PC-3 (cell line): ENCODE data around the gene BLMH.

Experiments
- EZH2 ChIP-seq: fragments of 300-600 bp; sonication (generic); IDR thresholded peaks from one replicate; pipeline ENCODE4 v1.6.1; 2017; ENCODE audit warnings: antibody characterized with exemption, mild to moderate bottlenecking, low read length; ENCODE audit not compliant: unreplicated experiment
- TF ChIP-seq, protein P1 (sequence below): fragments of 300-600 bp; sonication (generic); conservative IDR thresholded peaks from 2 replicates; pipeline ENCODE4 v1.5.1; 2017; ENCODE audit warnings: antibody characterized with exemption, low read depth, mild to moderate bottlenecking, low read length

DNA sequence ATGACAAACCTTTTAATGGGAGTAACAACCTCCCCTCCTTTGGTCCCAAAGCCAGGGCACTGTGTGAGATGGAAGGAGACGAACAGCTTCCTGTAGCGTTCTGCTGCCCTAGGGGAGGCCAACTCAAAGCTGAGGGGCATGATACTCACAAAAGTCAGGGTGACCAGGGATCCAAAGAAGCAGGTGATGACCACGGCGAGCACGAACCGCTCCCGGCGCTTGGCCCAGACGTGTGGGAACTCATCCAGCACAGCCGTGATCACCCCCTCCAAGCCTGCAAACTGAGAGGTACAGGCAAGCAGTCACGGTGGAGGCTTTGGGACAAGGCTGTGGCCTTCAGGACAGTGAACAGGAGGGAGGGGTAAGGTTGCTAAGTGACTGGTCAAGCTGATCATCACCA is 81.4 kb downstream of the BLMH start:
- TF ChIP-seq EZH2: no peak
- TF ChIP-seq, protein P1, sequence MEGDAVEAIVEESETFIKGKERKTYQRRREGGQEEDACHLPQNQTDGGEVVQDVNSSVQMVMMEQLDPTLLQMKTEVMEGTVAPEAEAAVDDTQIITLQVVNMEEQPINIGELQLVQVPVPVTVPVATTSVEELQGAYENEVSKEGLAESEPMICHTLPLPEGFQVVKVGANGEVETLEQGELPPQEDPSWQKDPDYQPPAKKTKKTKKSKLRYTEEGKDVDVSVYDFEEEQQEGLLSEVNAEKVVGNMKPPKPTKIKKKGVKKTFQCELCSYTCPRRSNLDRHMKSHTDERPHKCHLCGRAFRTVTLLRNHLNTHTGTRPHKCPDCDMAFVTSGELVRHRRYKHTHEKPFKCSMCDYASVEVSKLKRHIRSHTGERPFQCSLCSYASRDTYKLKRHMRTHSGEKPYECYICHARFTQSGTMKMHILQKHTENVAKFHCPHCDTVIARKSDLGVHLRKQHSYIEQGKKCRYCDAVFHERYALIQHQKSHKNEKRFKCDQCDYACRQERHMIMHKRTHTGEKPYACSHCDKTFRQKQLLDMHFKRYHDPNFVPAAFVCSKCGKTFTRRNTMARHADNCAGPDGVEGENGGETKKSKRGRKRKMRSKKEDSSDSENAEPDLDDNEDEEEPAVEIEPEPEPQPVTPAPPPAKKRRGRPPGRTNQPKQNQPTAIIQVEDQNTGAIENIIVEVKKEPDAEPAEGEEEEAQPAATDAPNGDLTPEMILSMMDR: no peak
